ENCODE measurements around the gene CTBP2. TPM values are rescaled to one million over a fixed set of nuclear protein-coding genes. Genes with fewer than 3 reads are reported as not detected.

The CTBP2 gene
- total and polyA plus RNA-seq, 8 donors: 21.3 to 169 (median 61.6) TPM

DNA sequence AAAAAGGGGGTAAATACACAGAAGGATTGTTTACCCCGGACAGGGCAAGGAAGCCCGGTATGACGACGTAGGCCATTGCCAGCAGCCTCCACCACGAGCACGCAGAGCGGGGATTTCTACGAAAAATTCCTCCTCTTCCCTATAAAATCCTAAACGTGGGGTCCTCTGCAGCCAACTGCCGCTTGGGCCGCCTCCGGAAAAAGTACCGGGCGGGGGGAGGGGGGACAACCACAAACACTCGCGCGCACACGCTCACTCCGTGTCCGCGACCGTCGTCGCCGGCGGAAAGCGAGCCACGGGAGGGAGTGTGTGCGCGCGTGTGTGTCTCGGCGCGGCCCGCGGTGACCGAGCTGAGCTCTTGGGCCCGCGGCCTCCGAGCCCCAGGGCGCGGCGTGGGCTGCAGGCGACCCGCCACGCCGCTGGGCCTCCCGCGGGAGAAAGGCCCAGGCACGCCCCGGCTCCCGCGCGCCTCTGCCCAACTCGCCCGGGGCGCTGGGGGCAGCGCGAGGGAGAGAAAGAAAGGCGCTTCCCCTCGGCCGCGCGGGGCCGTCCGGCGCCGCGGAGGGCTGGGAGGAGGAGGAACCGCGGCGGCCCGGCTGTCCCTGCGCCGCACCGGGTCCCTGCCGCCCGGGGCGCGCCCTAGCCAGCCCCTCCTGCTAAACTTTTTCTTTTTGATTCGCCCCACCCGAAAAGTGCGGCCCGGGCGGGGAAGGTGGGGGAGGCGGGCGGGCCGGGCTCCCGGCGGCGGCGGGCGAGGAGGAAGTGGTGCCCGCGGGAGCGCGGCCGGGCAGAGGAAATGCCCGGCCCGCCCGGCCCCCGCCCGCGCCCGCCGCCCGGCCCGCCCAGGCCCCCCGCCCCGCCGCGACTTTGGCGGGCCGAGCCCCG, 1.5 kb downstream of the CTBP2 start:
- Histone ChIP-seq H3K36me3 (no peaks in the 10 kb centered on the region), H3K27ac (peak overlapping the region; percentile 96 to 100 (median 98)), H3K27me3 (no peaks in the 10 kb centered on the region), H3K4me1 (peaks cover 39 to 60% (median 50%) of the 10 kb centered on the region in 4 donors), H3K9me3 (no peaks in the 10 kb centered on the region), H3K4me3 (peak overlapping the region; percentile 78 to 92 (median 88))
- 0 to 1% (median 1%) methylated on average over 35 to 115 of the region's 115 CpGs for WGBS, 5 donors
- DNase-seq: peak; percentile 53 to 83
- peak; percentile 27 to 38 (median 31) for TF ChIP-seq POLR2AphosphoS5 (IDR thresholded peaks at IDR 0.05)
- TF ChIP-seq, protein P1, sequence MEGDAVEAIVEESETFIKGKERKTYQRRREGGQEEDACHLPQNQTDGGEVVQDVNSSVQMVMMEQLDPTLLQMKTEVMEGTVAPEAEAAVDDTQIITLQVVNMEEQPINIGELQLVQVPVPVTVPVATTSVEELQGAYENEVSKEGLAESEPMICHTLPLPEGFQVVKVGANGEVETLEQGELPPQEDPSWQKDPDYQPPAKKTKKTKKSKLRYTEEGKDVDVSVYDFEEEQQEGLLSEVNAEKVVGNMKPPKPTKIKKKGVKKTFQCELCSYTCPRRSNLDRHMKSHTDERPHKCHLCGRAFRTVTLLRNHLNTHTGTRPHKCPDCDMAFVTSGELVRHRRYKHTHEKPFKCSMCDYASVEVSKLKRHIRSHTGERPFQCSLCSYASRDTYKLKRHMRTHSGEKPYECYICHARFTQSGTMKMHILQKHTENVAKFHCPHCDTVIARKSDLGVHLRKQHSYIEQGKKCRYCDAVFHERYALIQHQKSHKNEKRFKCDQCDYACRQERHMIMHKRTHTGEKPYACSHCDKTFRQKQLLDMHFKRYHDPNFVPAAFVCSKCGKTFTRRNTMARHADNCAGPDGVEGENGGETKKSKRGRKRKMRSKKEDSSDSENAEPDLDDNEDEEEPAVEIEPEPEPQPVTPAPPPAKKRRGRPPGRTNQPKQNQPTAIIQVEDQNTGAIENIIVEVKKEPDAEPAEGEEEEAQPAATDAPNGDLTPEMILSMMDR (IDR thresholded peaks at IDR 0.05): no peak
- no peak for TF ChIP-seq POLR2A (IDR thresholded peaks at IDR 0.05)
- intact Hi-C loops (cut with DNase I; ENCODE audit: low total_unique reads): no loop called here

DNA sequence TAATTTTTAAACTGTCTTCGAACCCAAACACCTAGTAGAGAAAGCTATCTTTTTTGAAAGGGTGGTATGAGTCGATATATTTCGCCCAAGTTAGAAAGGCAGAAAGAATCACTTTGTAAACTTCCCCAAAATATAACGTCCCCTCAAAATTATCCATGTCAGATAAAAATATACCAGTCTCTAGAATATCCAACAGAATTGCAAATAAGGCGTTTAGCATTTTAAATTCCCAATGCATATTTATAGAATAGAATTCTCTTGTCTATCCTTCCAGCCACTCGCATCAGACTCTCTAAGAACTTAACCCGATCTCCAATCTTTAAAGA, 2.1 kb downstream of the CTBP2 start:
- intact Hi-C loops (cut with DNase I; ENCODE audit: low total_unique reads): no loop called here
- 5 to 10% (median 8%) methylated on average over 7 of the region's 7 CpGs for WGBS, 5 donors

DNA sequence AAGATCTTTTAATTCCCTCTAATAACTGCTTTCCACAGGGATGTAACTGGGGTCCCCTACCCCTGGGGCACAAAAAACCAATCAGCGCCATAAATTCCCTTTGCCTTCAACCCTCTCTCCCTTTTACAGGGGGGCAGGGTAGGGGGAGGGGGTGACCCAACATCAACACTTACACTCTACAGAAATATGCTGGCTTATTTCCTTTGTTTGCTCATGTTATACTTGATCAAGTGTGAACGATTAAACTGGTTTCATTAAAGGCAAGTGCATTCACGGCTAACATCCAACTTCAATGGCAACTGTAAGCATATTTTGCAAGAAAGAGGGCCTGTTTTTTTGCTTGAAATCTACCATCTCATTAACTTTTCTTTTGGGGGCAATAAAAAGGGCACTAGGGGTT, 2.9 kb downstream of the CTBP2 start:
- Histone ChIP-seq H3K36me3 (no peaks in the 10 kb centered on the region), H3K4me1 (peaks cover 51 to 73% (median 62%) of the 10 kb centered on the region in 4 donors), H3K27me3 (no peaks in the 10 kb centered on the region), H3K4me3 (peak overlapping the region; percentile 78 to 92 (median 88)), H3K27ac (peak overlapping the region; percentile 93 to 100 (median 98)), H3K9me3 (no peaks in the 10 kb centered on the region)
- TF ChIP-seq EP300 (IDR thresholded peaks at IDR 0.05) (no peak), POLR2AphosphoS5 (IDR thresholded peaks at IDR 0.05) (peak in 2 of 3 donors; percentile 54 to 71), POLR2A (IDR thresholded peaks at IDR 0.05) (peak in 1 of 4 donors; percentile 32)
- TF ChIP-seq, protein P1 (IDR thresholded peaks at IDR 0.05): no peak
- intact Hi-C loops (cut with DNase I; ENCODE audit: low total_unique reads): no loop called here
- peak; percentile 25 to 69 for DNase-seq
- WGBS, 5 donors: 12 to 24% (median 14%) methylated on average over 3 of the region's 3 CpGs

More for the DNA sequence above, 2.1 kb downstream of the CTBP2 start:
- no peak for DNase-seq
- H3K4me3 ChIP-seq: peak overlapping the region; percentile 78 to 92 (median 88)
- H3K27me3 ChIP-seq: no peaks in the 10 kb centered on the region
- H3K9me3 ChIP-seq: no peaks in the 10 kb centered on the region
- no peaks in the 10 kb centered on the region for H3K36me3 ChIP-seq
- H3K27ac ChIP-seq: peak overlapping the region; percentile 96 to 100 (median 98)
- no peak for TF ChIP-seq POLR2A (IDR thresholded peaks at IDR 0.05)
- no peak for TF ChIP-seq POLR2AphosphoS5 (IDR thresholded peaks at IDR 0.05)
- no peak for TF ChIP-seq EP300 (IDR thresholded peaks at IDR 0.05)
- TF ChIP-seq, protein P1 (IDR thresholded peaks at IDR 0.05): no peak
- peaks cover 45 to 66% (median 56%) of the 10 kb centered on the region in 4 donors for H3K4me1 ChIP-seq

DNA sequence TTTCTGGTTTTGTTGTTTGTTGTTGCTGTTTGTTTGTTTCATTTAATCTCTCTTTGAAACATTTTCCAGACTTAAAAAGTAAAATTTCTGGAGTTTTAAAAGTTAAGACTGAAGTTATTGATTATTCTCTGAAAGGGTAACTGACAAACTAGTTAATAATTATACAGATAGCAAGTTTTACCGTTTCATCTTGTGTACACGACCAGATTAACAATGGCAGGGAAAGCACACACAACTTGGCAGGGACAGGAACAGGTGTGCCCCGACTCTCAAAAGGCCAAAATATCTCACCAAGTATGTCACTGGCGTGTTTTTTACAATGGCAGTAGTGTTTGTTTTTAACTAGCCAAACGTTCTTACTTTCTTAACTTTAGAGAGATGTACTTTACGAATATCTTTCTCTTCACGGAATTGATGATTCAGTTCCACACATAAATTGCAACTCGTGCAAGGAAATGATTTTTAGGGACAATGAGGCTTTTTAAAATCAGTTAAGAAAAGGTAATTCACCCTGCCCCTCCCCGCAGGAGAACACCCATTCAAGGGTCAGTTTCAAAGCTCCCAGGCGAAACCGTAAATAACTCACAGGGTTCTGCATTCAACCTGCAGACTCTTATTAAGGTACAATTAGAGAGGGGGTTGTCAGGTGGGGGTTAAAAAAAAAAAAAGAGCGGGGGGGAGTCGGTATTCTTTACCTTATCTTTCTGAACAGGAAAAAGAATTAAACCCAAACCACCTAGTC, 3.5 kb downstream of the CTBP2 start:
- TF ChIP-seq, protein P1 (IDR thresholded peaks at IDR 0.05): no peak
- peak in 1 of 3 donors; percentile 71 for TF ChIP-seq POLR2AphosphoS5 (IDR thresholded peaks at IDR 0.05)
- intact Hi-C loops (cut with DNase I; ENCODE audit: low total_unique reads): no loop called here
- Histone ChIP-seq H3K9me3 (no peaks in the 10 kb centered on the region), H3K36me3 (no peaks in the 10 kb centered on the region), H3K27me3 (no peaks in the 10 kb centered on the region), H3K27ac (peak overlapping the region; percentile 93 to 100 (median 98)), H3K4me3 (peak overlapping the region; percentile 78 to 92 (median 88)), H3K4me1 (peaks cover 51 to 73% (median 64%) of the 10 kb centered on the region in 4 donors)
- peak; percentile 67 to 82 for DNase-seq
- 18 to 28% (median 27%) methylated on average over 13 of the region's 13 CpGs for WGBS, 5 donors

Data from stomach (tissue), 9 donors.